DOHH2 (cell line): Measurements from ENCODE around the gene AKT1S1.

Source experiments
- H3F3A ChIP-seq: fragments of 200-600 bp; sonication (generic), shearing (Covaris generic); 2 replicates; pipeline ENCODE4 v1.6.0; 2016; ENCODE audit warnings: antibody characterized with exemption, mild to moderate bottlenecking; ENCODE audit not compliant: control insufficient read depth, insufficient read depth
- H3K27ac ChIP-seq: fragments of 200-600 bp; sonication (generic); 2 replicates; pipeline ENCODE4 v1.5.1; 2014; ENCODE audit warnings: low read depth, mild to moderate bottlenecking, low read length, moderate library complexity
- H3K27me3 ChIP-seq: fragments of 200-600 bp; sonication (generic); 2 replicates; pipeline ENCODE4 v1.6.1; 2014; ENCODE audit warnings: mild to moderate bottlenecking, low read length, mixed read lengths; ENCODE audit not compliant: control insufficient read depth
- H3K36me3 ChIP-seq: fragments of 200-600 bp; sonication (generic); 2 replicates; pipeline ENCODE4 v1.6.1; 2014; ENCODE audit warnings: mild to moderate bottlenecking, low read length, moderate library complexity, mixed read lengths; ENCODE audit not compliant: control insufficient read depth
- H3K4me1 ChIP-seq: fragments of 200-600 bp; sonication (generic); 2 replicates; pipeline ENCODE4 v1.6.1; 2014; ENCODE audit warnings: mild to moderate bottlenecking, low read length, mixed read lengths; ENCODE audit not compliant: control insufficient read depth
- H3K4me2 ChIP-seq: fragments of 200-600 bp; sonication (generic); 2 replicates; pipeline ENCODE4 v1.6.0; 2014; ENCODE audit warnings: mild to moderate bottlenecking, low read length, moderate library complexity
- H3K4me3 ChIP-seq: fragments of 200-600 bp; sonication (generic); 2 replicates; pipeline ENCODE4 v1.5.1; 2014; ENCODE audit warnings: mild to moderate bottlenecking, low read length, mixed read lengths
- H3K79me2 ChIP-seq: fragments of 200-600 bp; sonication (generic); 2 replicates; pipeline ENCODE4 v1.6.1; 2014; ENCODE audit warnings: mild to moderate bottlenecking, low read length, mixed read lengths; ENCODE audit not compliant: control insufficient read depth
- H3K9me2 ChIP-seq: fragments of 200-600 bp; sonication (generic); replicated peaks from 2 replicates; pipeline ENCODE4 v1.6.1; 2014; ENCODE audit warnings: mild to moderate bottlenecking, low read length, mixed read lengths; ENCODE audit not compliant: control insufficient read depth
- H3K9me3 ChIP-seq: fragments of 200-600 bp; sonication (generic); 2 replicates; pipeline ENCODE4 v1.6.1; 2014; ENCODE audit warnings: antibody characterized with exemption, low read length, mixed read lengths; ENCODE audit not compliant: control insufficient read depth, insufficient read depth
- H4K20me1 ChIP-seq: fragments of 200-600 bp; sonication (generic); 2 replicates; pipeline ENCODE4 v1.6.0; 2014; ENCODE audit warnings: low read depth, mild to moderate bottlenecking, antibody characterized with exemption, low read length, moderate library complexity; ENCODE audit not compliant: control insufficient read depth, insufficient read depth
- EZH2phosphoT487 ChIP-seq: fragments of 200-600 bp; sonication (generic); IDR thresholded peaks from 2 replicates; pipeline ENCODE4 v1.6.1; 2017; ENCODE audit warnings: borderline replicate concordance, mild to moderate bottlenecking, antibody characterized with exemption, low read length, moderate library complexity, mixed read lengths
- TF ChIP-seq, protein P1 (sequence below): fragments of 200-600 bp; sonication (generic); IDR thresholded peaks from one replicate; pipeline ENCODE4 v1.5.1; 2014; ENCODE audit warnings: antibody characterized with exemption, mild to moderate bottlenecking, low read depth, low read length; ENCODE audit not compliant: poor library complexity, severe bottlenecking

Gene AKT1S1

DNA sequence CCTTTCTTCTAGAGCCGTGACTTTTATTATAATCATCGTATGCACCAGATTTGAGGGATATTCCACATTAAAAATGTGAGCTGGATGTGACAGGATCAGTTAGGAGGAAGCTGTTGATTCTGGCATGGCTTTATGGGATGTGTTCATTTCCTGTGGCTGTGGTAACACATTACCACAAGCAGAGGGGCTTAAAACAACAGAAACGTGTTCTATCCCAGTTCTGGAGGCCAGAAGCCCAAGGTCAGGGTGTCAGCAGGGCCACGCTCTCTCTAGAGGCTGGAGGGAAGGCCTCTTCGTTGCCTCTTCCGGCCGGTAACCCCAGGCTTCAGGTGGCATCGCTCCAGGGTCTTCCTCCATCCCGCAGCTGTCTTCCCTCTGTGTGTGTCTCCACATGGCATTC is 44.6 kb downstream of the AKT1S1 start:
- Histone ChIP-seq H4K20me1 (0 out of 2 replicates have a peak, but pooled peaks cover 2% of the 10 kb centered on the region), H3K9me3 (no peaks in the 10 kb centered on the region), H3K4me3 (no peak overlapping the region), H3K4me2 (no peak overlapping the region), H3K27me3 (no peaks in the 10 kb centered on the region), H3K36me3 (peaks cover 92% of the 10 kb centered on the region), H3K4me1 (no peaks in the 10 kb centered on the region), H3K79me2 (peaks cover 16% of the 10 kb centered on the region), H3K27ac (no peak overlapping the region), H3K9me2 (no peaks in the 10 kb centered on the region), H3F3A (no peaks in the 10 kb centered on the region)
- TF ChIP-seq EZH2phosphoT487, result no peak
- TF ChIP-seq, protein P1, sequence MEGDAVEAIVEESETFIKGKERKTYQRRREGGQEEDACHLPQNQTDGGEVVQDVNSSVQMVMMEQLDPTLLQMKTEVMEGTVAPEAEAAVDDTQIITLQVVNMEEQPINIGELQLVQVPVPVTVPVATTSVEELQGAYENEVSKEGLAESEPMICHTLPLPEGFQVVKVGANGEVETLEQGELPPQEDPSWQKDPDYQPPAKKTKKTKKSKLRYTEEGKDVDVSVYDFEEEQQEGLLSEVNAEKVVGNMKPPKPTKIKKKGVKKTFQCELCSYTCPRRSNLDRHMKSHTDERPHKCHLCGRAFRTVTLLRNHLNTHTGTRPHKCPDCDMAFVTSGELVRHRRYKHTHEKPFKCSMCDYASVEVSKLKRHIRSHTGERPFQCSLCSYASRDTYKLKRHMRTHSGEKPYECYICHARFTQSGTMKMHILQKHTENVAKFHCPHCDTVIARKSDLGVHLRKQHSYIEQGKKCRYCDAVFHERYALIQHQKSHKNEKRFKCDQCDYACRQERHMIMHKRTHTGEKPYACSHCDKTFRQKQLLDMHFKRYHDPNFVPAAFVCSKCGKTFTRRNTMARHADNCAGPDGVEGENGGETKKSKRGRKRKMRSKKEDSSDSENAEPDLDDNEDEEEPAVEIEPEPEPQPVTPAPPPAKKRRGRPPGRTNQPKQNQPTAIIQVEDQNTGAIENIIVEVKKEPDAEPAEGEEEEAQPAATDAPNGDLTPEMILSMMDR, result no peak

DNA sequence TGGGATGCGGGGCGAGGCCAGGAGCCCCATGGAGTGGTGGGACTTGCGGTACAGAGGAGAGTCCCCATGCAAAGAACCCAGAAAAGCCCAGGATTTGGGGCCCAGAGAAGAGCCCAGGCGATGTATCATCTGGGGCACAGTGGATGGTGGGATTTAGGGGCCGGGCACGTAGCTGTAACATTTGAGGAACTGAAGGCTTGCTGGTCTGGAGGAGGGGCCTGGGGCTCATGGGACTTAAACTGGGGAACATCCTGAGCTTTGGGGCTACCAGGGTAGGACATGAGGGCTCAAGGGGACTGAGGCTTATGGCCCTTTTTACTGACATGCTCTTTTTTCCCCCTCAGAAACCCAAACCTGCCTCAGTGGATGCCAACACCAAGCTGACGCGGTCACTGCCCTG is 45.6 kb downstream of the AKT1S1 start:
- H3K4me3 ChIP-seq, result no peak overlapping the region
- no peaks in the 10 kb centered on the region for H3K27me3 ChIP-seq
- no peaks in the 10 kb centered on the region for H3K9me2 ChIP-seq
- no peak overlapping the region for H3K27ac ChIP-seq
- no peaks in the 10 kb centered on the region for H3F3A ChIP-seq
- H3K36me3 ChIP-seq, result peaks cover 91% of the 10 kb centered on the region
- H3K4me1 ChIP-seq, result no peaks in the 10 kb centered on the region
- TF ChIP-seq, protein P1, result no peak
- no peak for TF ChIP-seq EZH2phosphoT487
- H3K9me3 ChIP-seq, result no peaks in the 10 kb centered on the region
- H3K4me2 ChIP-seq, result no peak overlapping the region
- H4K20me1 ChIP-seq, result no peaks in the 10 kb centered on the region
- peaks cover 26% of the 10 kb centered on the region for H3K79me2 ChIP-seq

DNA sequence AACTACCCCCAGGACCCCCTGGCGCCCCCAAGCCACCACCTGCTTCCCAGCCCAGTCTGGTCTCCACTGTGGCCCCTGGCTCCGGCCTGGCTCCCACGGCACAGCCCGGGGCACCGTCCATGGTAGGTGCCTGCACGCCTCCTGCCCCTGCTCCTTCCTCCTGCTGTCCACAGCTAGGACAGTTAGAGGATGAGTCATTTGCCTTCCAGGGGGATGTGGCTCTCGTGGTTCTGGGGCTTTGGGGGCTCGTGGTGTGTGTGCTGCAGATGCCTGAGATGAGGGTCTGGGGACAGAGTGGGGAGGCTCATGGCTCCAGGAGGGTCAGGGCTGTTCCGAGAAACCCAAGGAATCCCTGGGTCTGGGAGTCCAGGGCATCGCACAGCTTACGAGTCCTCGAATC is 46.4 kb downstream of the AKT1S1 start:
- Histone ChIP-seq H3K9me2 (no peaks in the 10 kb centered on the region), H4K20me1 (no peaks in the 10 kb centered on the region), H3K27ac (no peak overlapping the region), H3K27me3 (no peaks in the 10 kb centered on the region), H3K9me3 (no peaks in the 10 kb centered on the region), H3F3A (no peaks in the 10 kb centered on the region), H3K36me3 (peaks cover 89% of the 10 kb centered on the region), H3K4me1 (no peaks in the 10 kb centered on the region), H3K4me3 (no peak overlapping the region), H3K79me2 (peaks cover 34% of the 10 kb centered on the region), H3K4me2 (no peak overlapping the region)
- TF ChIP-seq, protein P1, result no peak
- TF ChIP-seq EZH2phosphoT487, result no peak

DNA sequence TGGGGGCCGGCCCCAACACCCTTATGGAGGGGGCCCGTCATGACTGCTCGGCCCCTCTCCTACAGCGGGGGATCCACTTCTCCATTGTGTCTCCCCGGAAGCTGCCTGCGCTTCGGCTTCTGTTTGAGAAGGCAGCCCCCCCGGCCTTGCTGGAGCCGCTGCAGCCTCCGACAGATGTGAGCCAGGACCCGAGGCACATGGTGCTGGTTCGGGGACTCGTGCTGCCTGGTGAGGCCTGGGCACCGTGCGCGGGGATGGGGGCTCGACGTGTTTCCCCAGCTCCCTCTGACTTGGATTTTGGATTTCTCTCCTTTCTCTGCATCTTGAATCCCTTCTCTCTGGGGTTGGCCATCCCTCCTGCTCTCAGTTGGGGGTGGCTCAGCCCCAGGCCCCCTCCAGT is 47.4 kb downstream of the AKT1S1 start:
- Histone ChIP-seq H3K27me3 (no peaks in the 10 kb centered on the region), H3F3A (no peaks in the 10 kb centered on the region), H3K36me3 (peaks cover 89% of the 10 kb centered on the region), H3K79me2 (peaks cover 44% of the 10 kb centered on the region), H3K27ac (no peak overlapping the region), H3K9me2 (no peaks in the 10 kb centered on the region), H4K20me1 (no peaks in the 10 kb centered on the region), H3K4me2 (no peak overlapping the region), H3K4me3 (no peak overlapping the region), H3K9me3 (no peaks in the 10 kb centered on the region), H3K4me1 (peaks cover 9% of the 10 kb centered on the region)
- TF ChIP-seq EZH2phosphoT487, result no peak
- TF ChIP-seq, protein P1, result no peak
